Trophoblast cell (in vitro differentiated cells and primary cell): ENCODE results near the gene UHMK1.

Source experiments
- DNase-seq, 2 donors: peaks; one replicate each; pipeline ENCODE4 v3.0.0-alpha.2; 2016
- H2AFZ ChIP-seq: 2 replicates; pipeline ENCODE4 v1.6.1; 2013; ENCODE audit warnings: low read length, moderate library complexity, mild to moderate bottlenecking; ENCODE audit not compliant: insufficient read depth, poor library complexity
- H2AK5ac ChIP-seq: 2 replicates; pipeline ENCODE4 v1.6.1; 2013; ENCODE audit warnings: mild to moderate bottlenecking, low read length
- H2BK120ac ChIP-seq: 2 replicates; pipeline ENCODE4 v1.6.1; 2013; ENCODE audit warnings: low read length, mild to moderate bottlenecking, moderate library complexity; ENCODE audit not compliant: insufficient read depth, poor library complexity
- H2BK12ac ChIP-seq: 2 replicates; pipeline ENCODE4 v1.6.1; 2013; ENCODE audit warnings: mild to moderate bottlenecking, low read length, moderate library complexity
- H2BK5ac ChIP-seq: 2 replicates; pipeline ENCODE4 v1.6.1; 2013; ENCODE audit warnings: low read length, low read depth, moderate library complexity, mild to moderate bottlenecking; ENCODE audit not compliant: poor library complexity
- H3K14ac ChIP-seq: 2 replicates; pipeline ENCODE4 v1.6.1; 2013; ENCODE audit warnings: mild to moderate bottlenecking, low read length
- H3K18ac ChIP-seq: 2 replicates; pipeline ENCODE4 v1.6.1; 2013; ENCODE audit warnings: mild to moderate bottlenecking, low read length
- H3K23ac ChIP-seq: 2 replicates; pipeline ENCODE4 v1.6.1; 2013; ENCODE audit warnings: low read length
- H3K27ac ChIP-seq: 2 replicates; pipeline ENCODE4 v1.5.1; 2013; ENCODE audit warnings: low read depth, mild to moderate bottlenecking, inconsistent platforms, low read length, moderate library complexity
- H3K27me3 ChIP-seq: 2 replicates; pipeline ENCODE4 v1.6.1; 2013; ENCODE audit warnings: inconsistent platforms, mild to moderate bottlenecking, low read length, moderate library complexity; ENCODE audit not compliant: insufficient read depth
- H3K36me3 ChIP-seq, 2 experiments: 1 replicate in 1 of 2; 2 replicates in 1 of 2; pipeline ENCODE4 v1.6.1; 2013; ENCODE audit warnings: low read length in 2 of 2, mild to moderate bottlenecking in 2 of 2, moderate library complexity in 1 of 2; ENCODE audit not compliant: insufficient read depth in 2 of 2, control insufficient read depth in 1 of 2
- H3K4ac ChIP-seq: 2 replicates; pipeline ENCODE4 v1.6.1; 2013; ENCODE audit warnings: low read depth, mild to moderate bottlenecking, low read length, moderate library complexity
- H3K4me1 ChIP-seq, 2 experiments: 1 replicate in 1 of 2; 2 replicates in 1 of 2; pipeline ENCODE4 v1.6.1; 2013; ENCODE audit warnings: low read length in 2 of 2, mild to moderate bottlenecking in 2 of 2, moderate library complexity in 1 of 2; ENCODE audit not compliant: insufficient read depth in 2 of 2, control insufficient read depth in 1 of 2
- H3K4me2 ChIP-seq: 2 replicates; pipeline ENCODE4 v1.6.1; 2013; ENCODE audit warnings: inconsistent platforms, mild to moderate bottlenecking, low read length, moderate library complexity
- H3K4me3 ChIP-seq: 2 replicates; pipeline ENCODE4 v1.5.1; 2013; ENCODE audit warnings: mild to moderate bottlenecking, low read depth, low read length, inconsistent platforms
- H3K79me1 ChIP-seq: one replicate; pipeline ENCODE4 v1.6.1; 2013; ENCODE audit warnings: low read length
- H3K79me2 ChIP-seq: 2 replicates; pipeline ENCODE4 v1.6.1; 2013; ENCODE audit warnings: low read length, mild to moderate bottlenecking; ENCODE audit not compliant: control insufficient read depth, insufficient read depth, poor library complexity
- H3K9ac ChIP-seq: 2 replicates; pipeline ENCODE4 v1.6.1; 2013; ENCODE audit warnings: mild to moderate bottlenecking, low read length
- H3K9me3 ChIP-seq: 2 replicates; pipeline ENCODE4 v1.6.1; 2013; ENCODE audit warnings: low read depth, mild to moderate bottlenecking, control low read depth, inconsistent platforms, low read length; ENCODE audit not compliant: insufficient read depth
- H4K12ac ChIP-seq: 2 replicates; pipeline ENCODE4 v1.6.1; 2013; ENCODE audit warnings: low read depth, mild to moderate bottlenecking, low read length, moderate library complexity
- H4K8ac ChIP-seq: 2 replicates; pipeline ENCODE4 v1.6.1; 2013; ENCODE audit warnings: low read depth, mild to moderate bottlenecking, low read length, moderate library complexity
- H4K91ac ChIP-seq: one replicate; pipeline ENCODE4 v1.6.1; 2013; ENCODE audit warnings: low read depth, mild to moderate bottlenecking, low read length, moderate library complexity
- WGBS: extraction: QIAGEN DNeasy Blood & Tissue Kit; methylation state at CpG from one replicate; pipeline ENCODE4 v1.1.7; 2013; ENCODE audit warnings: missing lambda C conversion rate; ENCODE audit not compliant: insufficient read length, insufficient coverage; ENCODE audit errors: extremely low coverage; 5-methylcytosine and 5-hydroxymethylcytosine counted together

UHMK1 gene

GRCh38 chr1:162535501-162535900, 37.9 kb downstream of the UHMK1 start:
- no peak overlapping the region for H2AFZ ChIP-seq
- H2BK12ac ChIP-seq, result no peak overlapping the region
- no peak overlapping the region for H3K18ac ChIP-seq
- H3K79me1 ChIP-seq, result no peaks in the 10 kb centered on the region
- H3K27me3 ChIP-seq, result no peaks in the 10 kb centered on the region
- H3K4me2 ChIP-seq, result no peak overlapping the region
- no peak overlapping the region for H3K23ac ChIP-seq
- H3K14ac ChIP-seq, result no peak overlapping the region
- no peak overlapping the region for H2BK5ac ChIP-seq
- no peak overlapping the region for H3K4ac ChIP-seq
- no peaks in the 10 kb centered on the region for H3K9me3 ChIP-seq
- H4K8ac ChIP-seq, result no peak overlapping the region
- no peak overlapping the region for H3K4me3 ChIP-seq
- no peaks in the 10 kb centered on the region for H3K4me1 ChIP-seq
- no peak overlapping the region for H2AK5ac ChIP-seq
- WGBS, result no CpG with 5 or more reads among the region's 1 CpG
- no peak overlapping the region for H4K12ac ChIP-seq
- no peak overlapping the region for H3K27ac ChIP-seq
- no peaks in the 10 kb centered on the region for H3K79me2 ChIP-seq
- H2BK120ac ChIP-seq, result no peak overlapping the region
- H3K9ac ChIP-seq, result no peak overlapping the region
- H4K91ac ChIP-seq, result no peak overlapping the region
- DNase-seq, result no peak
- H3K36me3 ChIP-seq, result no peaks in the 10 kb centered on the region

- no peak overlapping the region for H4K12ac ChIP-seq
- no peak overlapping the region for H3K4me3 ChIP-seq
- H3K79me2 ChIP-seq, result no peaks in the 10 kb centered on the region
- no peak overlapping the region for H2BK12ac ChIP-seq
- H3K36me3 ChIP-seq, result no peaks in the 10 kb centered on the region
- H3K4me1 ChIP-seq, result no peaks in the 10 kb centered on the region
- no peak overlapping the region for H2BK5ac ChIP-seq
- H2AK5ac ChIP-seq, result no peak overlapping the region
- no peak overlapping the region for H2BK120ac ChIP-seq
- H3K79me1 ChIP-seq, result no peaks in the 10 kb centered on the region
- no peak overlapping the region for H3K9ac ChIP-seq
- H4K8ac ChIP-seq, result no peak overlapping the region
- H2AFZ ChIP-seq, result no peak overlapping the region
- no peak overlapping the region for H3K23ac ChIP-seq
- no peaks in the 10 kb centered on the region for H3K9me3 ChIP-seq
- H4K91ac ChIP-seq, result no peak overlapping the region
- H3K18ac ChIP-seq, result no peak overlapping the region
- H3K4me2 ChIP-seq, result no peak overlapping the region
- no peak overlapping the region for H3K27ac ChIP-seq
- no CpG with 5 or more reads among the region's 2 CpGs for WGBS
- no peaks in the 10 kb centered on the region for H3K27me3 ChIP-seq
- H3K4ac ChIP-seq, result no peak overlapping the region
- H3K14ac ChIP-seq, result no peak overlapping the region
- DNase-seq, result no peak
Observed at GRCh38 chr1:162536511-162536910, 38.9 kb downstream of the UHMK1 start.

- Histone ChIP-seq H3K79me1 (no peaks in the 10 kb centered on the region), H3K18ac (no peak overlapping the region), H3K4me3 (no peak overlapping the region), H4K12ac (no peak overlapping the region), H2BK5ac (no peak overlapping the region), H2BK120ac (no peak overlapping the region), H3K27ac (no peak overlapping the region), H4K91ac (no peak overlapping the region), H3K9ac (no peak overlapping the region), H4K8ac (no peak overlapping the region), H3K23ac (no peak overlapping the region), H3K4me1 (no peaks in the 10 kb centered on the region), H3K79me2 (no peaks in the 10 kb centered on the region), H3K36me3 (no peaks in the 10 kb centered on the region), H3K9me3 (no peaks in the 10 kb centered on the region), H2BK12ac (no peak overlapping the region), H2AFZ (no peak overlapping the region), H3K14ac (no peak overlapping the region), H2AK5ac (no peak overlapping the region), H3K4me2 (no peak overlapping the region), H3K4ac (no peak overlapping the region), H3K27me3 (no peaks in the 10 kb centered on the region)
- WGBS, result no CpG with 5 or more reads among the region's 2 CpGs
- no peak for DNase-seq
Observed at GRCh38 chr1:162537216-162537615, 39.6 kb downstream of the UHMK1 start.

GRCh38 chr1:162538815-162539431, 41.3 kb downstream of the UHMK1 start:
- H2AK5ac ChIP-seq, result no peak overlapping the region
- WGBS, result no CpG with 5 or more reads among the region's 1 CpG
- H3K23ac ChIP-seq, result no peak overlapping the region
- no peak overlapping the region for H3K4me2 ChIP-seq
- no peak overlapping the region for H3K9ac ChIP-seq
- H4K8ac ChIP-seq, result no peak overlapping the region
- H2BK5ac ChIP-seq, result no peak overlapping the region
- no peak overlapping the region for H3K14ac ChIP-seq
- no peak overlapping the region for H3K4ac ChIP-seq
- no peaks in the 10 kb centered on the region for H3K79me1 ChIP-seq
- H2BK12ac ChIP-seq, result no peak overlapping the region
- no peak overlapping the region for H3K4me3 ChIP-seq
- H4K12ac ChIP-seq, result no peak overlapping the region
- no peak overlapping the region for H4K91ac ChIP-seq
- H3K9me3 ChIP-seq, result no peaks in the 10 kb centered on the region
- no peak overlapping the region for H3K27ac ChIP-seq
- no peaks in the 10 kb centered on the region for H3K79me2 ChIP-seq
- DNase-seq, result peak; percentile 90 to 97
- no peak overlapping the region for H2BK120ac ChIP-seq
- no peaks in the 10 kb centered on the region for H3K36me3 ChIP-seq
- no peaks in the 10 kb centered on the region for H3K4me1 ChIP-seq
- no peak overlapping the region for H2AFZ ChIP-seq
- H3K18ac ChIP-seq, result no peak overlapping the region
- no peaks in the 10 kb centered on the region for H3K27me3 ChIP-seq
